PC-3 (cell line): ENCODE results near the gene FASN.

ENCODE experiments used
- EZH2 ChIP-seq: fragments of 300-600 bp; sonication (generic); IDR thresholded peaks from one replicate; pipeline ENCODE4 v1.6.1; 2017; ENCODE audit warnings: antibody characterized with exemption, mild to moderate bottlenecking, low read length; ENCODE audit not compliant: unreplicated experiment
- EZH2phosphoT487 ChIP-seq: fragments of 300-600 bp; sonication (generic); IDR thresholded peaks from 2 replicates; pipeline ENCODE4 v1.6.1; 2018; ENCODE audit warnings: mild to moderate bottlenecking, antibody characterized with exemption, low read length, borderline replicate concordance
- TF ChIP-seq, protein P1 (sequence below): fragments of 300-600 bp; sonication (generic); conservative IDR thresholded peaks from 2 replicates; pipeline ENCODE4 v1.5.1; 2017; ENCODE audit warnings: antibody characterized with exemption, low read depth, mild to moderate bottlenecking, low read length

DNA sequence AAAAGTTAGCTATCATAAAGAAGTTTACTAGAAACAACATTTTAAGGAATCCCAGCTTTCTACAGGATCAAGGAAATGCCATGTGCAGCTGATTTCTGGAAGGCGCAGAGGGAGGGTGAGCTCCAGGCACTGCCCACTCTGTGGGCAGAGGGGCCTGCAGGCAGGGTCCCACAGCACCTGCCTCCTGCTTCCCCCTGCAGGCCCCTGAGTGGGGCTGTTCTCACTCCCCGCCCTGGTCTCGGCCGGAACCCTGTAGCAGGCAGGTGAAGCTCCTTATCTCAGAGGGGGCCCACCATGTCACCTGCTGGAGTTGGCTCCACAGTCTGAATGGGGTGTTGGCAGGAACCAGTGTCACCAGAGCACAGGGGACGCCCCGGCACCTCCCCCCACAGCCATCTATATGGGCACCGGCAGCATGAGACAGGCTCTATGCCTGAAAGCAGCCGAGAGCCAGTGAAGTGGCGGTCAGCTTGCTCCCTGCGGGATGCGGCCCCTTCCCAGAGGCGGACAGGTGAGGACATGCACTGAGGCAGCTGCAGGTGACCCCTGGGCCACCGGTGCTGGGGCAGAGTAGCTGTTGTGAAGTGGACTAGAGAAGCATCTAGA lies 47.6 kb upstream of the FASN start:
- TF ChIP-seq, protein P1, sequence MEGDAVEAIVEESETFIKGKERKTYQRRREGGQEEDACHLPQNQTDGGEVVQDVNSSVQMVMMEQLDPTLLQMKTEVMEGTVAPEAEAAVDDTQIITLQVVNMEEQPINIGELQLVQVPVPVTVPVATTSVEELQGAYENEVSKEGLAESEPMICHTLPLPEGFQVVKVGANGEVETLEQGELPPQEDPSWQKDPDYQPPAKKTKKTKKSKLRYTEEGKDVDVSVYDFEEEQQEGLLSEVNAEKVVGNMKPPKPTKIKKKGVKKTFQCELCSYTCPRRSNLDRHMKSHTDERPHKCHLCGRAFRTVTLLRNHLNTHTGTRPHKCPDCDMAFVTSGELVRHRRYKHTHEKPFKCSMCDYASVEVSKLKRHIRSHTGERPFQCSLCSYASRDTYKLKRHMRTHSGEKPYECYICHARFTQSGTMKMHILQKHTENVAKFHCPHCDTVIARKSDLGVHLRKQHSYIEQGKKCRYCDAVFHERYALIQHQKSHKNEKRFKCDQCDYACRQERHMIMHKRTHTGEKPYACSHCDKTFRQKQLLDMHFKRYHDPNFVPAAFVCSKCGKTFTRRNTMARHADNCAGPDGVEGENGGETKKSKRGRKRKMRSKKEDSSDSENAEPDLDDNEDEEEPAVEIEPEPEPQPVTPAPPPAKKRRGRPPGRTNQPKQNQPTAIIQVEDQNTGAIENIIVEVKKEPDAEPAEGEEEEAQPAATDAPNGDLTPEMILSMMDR: no peak
- no peak for TF ChIP-seq EZH2
- TF ChIP-seq EZH2phosphoT487: no peak
